NCI-H82 (cell line): ENCODE measurements around the gene MCC.
A peak's percentile ranks its signal among the peaks of the same experiment; 100 is the strongest.

Experiments
- DNase-seq: peaks from one replicate; lab custom pipeline; 2025; lab: John Stamatoyannopoulos, UW

MCC gene

DNA sequence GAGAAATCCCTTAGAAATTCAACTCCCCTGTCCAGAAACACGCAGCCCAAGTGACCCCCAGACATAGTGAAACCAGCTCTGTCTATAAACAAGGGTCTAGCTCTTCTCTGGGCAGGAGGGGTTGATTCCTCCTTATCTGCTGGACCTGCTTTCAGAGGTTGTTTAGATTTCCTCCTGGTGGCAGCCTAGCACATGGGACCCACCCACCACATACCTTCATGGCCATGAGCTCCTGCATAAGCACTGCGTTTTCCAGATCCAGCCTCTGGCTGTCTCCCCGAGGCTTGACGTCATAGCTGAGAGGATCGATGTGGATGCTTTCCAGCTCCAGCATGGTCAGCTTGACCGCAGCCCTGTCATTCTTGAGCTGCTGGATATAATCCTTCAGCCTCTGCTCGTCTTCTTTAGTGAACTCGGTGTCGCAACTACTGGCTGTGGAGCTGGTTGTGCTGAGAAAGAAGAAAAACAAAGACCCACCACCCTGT lies 434.7 kb downstream of the MCC start:
- DNase-seq: no peak

DNA sequence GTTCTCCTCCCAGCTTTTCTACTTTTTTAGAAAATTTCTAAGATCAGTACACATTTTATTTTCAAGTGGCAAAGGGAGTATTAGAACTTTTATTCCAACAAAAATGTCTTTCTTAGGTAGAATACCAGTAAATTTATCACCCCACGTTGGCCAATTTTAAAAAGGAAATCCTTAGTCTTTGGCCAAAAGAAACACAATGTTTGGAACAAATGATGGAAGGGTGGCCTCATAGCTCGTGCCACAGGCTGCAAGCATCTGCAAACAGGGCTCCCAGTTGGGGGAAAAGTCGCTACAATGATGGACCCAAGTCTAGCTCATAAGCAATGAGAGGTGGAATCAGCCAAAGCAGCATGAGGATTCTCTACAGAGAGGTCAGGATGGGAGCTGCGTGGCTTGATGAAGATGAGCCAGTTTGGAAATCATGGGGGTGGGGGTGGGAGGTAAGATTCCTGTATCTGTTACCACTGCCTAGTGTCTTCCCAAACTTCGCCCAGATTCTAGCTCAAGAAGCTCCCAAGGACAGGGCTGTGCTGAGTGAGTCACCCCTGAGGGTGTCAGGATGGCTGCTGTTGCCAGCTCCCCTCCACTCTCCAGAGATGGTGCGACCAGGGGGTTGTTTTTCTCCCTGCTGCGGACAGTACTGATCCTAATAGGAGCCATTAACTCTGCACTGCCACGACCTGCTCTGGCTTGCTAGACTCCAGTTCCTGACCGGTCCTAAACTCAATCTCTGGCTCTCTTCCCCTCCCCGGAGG lies 436.0 kb downstream of the MCC start:
- DNase-seq: no peak

GRCh38 chr5:113050721-113051382 lies 437.4 kb downstream of the MCC start:
- no peak for DNase-seq

- DNase-seq: no peak
Measured at GRCh38 chr5:113048931-113049330, 439.3 kb downstream of the MCC start.

DNA sequence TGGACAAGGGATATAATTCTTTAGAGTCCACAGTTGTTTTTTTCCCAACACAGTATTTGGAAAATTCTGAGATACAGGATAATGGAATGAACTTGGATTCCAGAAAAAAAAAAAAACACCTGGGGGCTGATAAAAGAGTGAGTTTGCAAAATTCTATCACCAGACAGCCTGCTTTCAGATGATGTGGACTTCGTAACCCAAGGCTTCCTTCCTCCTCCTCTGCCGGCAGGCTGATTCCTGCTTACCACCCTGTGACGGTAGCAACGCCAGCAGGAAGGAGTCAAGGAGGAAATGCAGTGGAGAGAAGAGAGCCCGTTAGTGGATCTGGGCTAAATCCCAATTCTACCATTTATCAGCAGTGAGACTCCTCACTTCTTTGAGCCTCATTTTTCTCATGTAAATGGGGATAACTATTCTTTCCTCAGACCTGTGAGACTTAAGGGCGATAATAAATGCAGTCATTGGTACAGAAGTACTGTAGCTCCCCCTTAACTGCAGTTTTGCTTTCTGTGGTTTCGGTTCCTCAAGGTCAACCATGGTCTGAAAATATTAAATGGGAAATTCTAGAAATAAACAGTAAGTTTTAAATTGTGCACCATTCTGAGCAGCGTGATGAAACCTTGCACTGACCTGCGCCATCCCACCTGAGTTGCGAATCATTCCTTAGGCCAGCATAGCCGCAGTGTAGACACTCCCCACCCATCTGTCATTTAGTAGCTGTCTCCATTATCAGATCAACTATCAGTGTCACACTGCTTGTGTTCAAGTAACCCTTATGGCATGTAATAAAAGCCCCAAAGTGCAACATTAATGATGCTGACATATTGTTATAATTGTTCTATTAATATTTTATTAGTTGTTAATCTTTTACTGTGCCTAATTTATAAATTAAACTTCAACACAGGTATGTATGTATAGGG lies 440.3 kb downstream of the MCC start:
- DNase-seq: peak; percentile 18

DNA sequence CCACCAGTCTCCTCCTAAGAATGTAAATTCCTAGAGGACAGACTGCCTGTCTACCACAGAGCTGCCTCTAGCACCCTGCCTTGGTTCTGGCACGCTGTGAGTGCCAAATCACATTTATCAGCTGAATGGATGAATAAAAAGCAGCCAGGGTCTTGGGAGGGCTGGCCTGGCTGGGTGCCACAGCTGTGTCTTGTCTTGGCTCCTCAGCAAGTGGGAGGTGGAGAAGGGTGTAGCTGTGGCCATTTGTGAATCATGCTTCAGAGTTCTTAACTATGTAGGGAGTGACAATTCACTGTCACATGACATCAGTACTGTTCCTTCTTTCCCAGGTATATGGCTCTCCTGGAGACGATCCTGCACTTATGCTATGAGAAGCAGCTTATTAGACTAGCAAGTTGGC lies 441.0 kb downstream of the MCC start:
- DNase-seq: no peak

GRCh38 chr5:113044776-113045465 lies 443.3 kb downstream of the MCC start:
- no peak for DNase-seq

DNA sequence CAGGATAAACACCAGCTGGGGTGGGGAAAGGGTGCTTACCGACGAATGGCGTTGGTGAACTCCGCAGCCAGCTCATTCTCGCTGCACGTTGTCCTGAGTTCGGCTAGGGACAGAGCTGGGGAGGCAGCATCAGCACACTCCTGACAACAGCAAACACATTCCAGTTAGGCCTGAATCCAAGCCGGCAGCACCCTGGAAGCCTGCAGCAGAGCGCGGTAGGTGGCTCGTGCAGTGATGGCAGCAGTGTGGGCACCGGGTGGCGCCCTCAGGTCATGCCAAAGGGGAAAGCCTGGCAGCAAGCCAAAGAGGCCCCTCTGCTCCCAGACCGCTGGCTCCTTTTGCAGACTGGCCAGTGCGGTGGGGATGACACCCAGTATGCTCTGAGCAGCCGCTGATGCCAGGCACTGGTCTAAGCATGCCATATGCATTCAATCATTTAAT lies 444.7 kb downstream of the MCC start:
- DNase-seq: peak; percentile 26

GRCh38 chr5:113042491-113043243 lies 445.6 kb downstream of the MCC start:
- no peak for DNase-seq

GRCh38 chr5:113040672-113041260 lies 447.5 kb downstream of the MCC start:
- DNase-seq: no peak

DNA sequence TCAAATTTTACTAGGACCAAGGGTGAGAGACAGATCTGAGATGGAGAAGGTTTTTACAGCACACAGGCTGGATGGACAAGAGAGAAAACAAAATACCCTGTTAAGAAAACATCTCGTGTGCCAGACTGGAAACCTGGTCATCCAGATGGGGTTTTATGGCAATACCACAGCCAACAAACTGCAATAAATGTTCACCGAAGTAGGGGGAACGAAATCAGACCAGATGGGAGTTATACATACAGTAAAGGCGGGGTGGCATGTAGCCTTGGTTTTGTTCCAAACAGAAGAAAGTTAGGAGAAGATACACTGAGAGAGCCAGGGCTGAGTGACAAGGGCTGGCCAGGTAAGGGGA lies 448.3 kb downstream of the MCC start:
- DNase-seq: no peak

- no peak for DNase-seq
Measured at GRCh38 chr5:113039229-113039933, 448.9 kb downstream of the MCC start.

DNA sequence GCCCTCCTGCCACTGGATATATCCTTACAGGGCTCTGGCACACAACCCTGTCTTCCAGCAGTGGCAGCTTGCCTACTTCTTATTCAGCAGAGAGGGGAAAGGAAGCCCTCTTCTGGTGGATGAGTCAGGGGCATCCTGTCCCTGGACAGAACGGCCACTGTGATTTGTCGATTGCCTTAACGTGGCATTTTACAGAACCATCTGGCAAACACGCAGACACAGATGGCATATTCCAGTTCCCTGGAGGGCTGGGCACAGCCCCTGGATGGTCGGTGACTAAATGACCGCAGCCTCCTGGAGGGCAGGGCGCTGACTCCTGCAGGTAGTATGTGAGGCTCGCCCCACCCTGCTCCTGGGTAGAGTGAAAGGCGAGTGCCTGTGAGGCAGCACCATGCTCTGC lies 449.5 kb downstream of the MCC start:
- no peak for DNase-seq

DNA sequence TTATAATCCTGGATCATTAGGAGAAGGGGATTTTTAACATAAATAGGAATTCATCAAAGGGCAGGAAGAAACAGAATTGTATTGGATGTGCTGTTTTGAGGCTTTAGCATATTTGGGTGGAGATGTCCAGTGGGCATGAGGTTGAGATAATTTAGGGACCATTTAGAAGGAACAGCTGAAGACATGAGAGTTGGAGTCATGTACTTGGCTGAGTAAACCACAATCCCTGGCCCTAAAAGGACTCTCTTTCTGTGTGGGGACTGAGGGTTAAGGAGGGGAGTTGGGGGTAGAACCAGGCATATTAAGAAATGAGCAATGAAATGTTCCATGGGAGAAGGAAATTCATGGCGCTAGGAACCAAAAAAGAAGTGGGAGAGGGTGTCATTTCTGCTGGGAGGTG lies 450.1 kb downstream of the MCC start:
- DNase-seq: no peak

- no peak for DNase-seq
Measured at GRCh38 chr5:113036826-113037225, 451.4 kb downstream of the MCC start.

GRCh38 chr5:113036321-113036720 lies 451.9 kb downstream of the MCC start:
- no peak for DNase-seq

GRCh38 chr5:113035096-113035495 lies 453.2 kb downstream of the MCC start:
- peak; percentile 22 for DNase-seq

DNA sequence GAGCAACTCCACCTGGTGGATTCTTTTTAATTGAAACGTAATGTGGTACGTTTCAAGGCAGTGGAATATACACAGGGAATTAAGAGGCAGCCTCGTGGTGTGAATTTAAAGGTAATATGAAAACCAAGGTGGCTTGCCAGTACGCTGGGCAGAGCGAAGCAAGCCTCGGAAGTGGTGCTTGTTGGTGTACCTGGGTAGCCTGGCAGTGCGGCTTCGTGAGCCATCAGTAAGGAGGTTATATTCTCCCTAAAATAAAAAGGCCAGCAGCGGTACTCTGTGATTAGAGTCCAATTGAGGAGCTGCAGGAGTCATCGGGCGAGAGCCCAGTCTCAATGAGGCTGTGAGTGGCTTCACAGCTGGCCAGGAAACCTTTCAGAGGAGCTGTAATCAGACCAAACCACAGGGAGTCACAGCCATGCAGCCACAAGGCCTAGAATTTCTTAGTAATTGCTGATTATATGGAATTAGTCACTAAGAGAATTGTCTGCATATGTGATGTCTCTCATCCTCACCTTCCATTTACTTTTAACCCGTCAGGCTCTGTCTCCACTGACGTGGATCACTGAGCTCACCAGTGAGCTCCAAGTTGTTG lies 454.0 kb downstream of the MCC start:
- no peak for DNase-seq

DNA sequence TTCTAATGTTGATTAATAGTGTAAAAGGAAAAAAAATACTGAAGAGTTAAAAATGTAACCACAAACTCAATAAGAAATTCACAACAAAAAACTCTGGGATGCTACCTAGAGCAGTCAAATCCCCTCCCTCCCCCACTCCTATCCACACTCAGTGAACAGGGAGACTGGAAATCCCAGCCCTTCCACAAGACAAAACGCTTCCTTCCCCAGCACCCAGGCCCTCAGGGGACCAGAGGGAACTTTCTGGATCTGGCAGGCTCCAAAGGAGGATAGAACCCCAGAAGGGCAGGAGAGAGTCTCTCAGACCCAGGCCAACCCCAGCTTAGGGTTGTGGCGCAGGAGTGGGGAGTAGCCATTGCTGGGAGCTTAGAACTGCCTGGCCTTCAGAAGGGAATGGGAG lies 456.7 kb downstream of the MCC start:
- DNase-seq: no peak

DNA sequence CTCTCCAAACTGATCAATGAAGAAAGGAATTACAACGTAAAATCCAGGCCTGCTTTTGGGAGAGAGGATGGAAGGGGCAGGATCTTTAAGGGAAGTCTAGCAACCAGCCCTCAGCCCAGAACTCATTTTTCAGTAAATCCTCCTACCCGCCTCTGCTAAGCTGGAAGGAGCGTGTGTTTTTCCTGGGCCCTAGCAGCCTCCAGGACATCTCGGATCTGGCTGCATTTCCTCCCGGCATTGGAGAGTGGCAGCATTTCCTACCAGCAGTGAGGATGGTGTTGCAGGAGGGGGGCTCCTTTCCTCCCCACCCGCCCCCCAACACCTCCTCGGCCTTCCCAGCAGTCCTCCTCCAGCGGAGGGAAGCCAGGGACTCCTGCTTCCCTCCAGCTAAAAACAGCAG lies 457.1 kb downstream of the MCC start:
- no peak for DNase-seq
